HepG2 (cell line): ENCODE measurements around the gene ALPK3. TPM values are rescaled to one million over a fixed set of nuclear protein-coding genes. Genes with fewer than 3 reads are reported as not detected.

ENCODE experiments used
- ATAC-seq: fragments of 200-7000 bp; cut with Tn5 transposase; 3 replicates; pipeline ENCODE4 v1.9.1; 2020; ENCODE audit warnings: mild to moderate bottlenecking, moderate library complexity
- BruUV-seq: library from RNA; stranded (reverse); fragments of 400-500 nt; replicated peaks from 2 replicates; lab custom pipeline; 2021; lab: Mats Ljungman, UMichigan
- CTCF ChIA-PET: fragments of 300-600 bp; formaldehyde crosslinking; extraction: SDS; loops from one replicate; lab custom pipeline; 2021; ENCODE audit warnings: low total read pairs, inconsistent platforms, low intra/inter-chr PET ratio; lab: Yijun Ruan, JAX
- POLR2A ChIA-PET: fragments of 350-600 bp; sonication (Branson Sonifier 250); formaldehyde crosslinking; loops from one replicate; lab custom pipeline; 2020; ENCODE audit warnings: antibody characterized with exemption, inconsistent platforms; lab: Yijun Ruan, JAX
- DNase-seq: peaks from one replicate; pipeline ENCODE4 v3.0.0-alpha.2; 2015; ENCODE audit warnings: low spot score
- FAIRE-seq: peaks from 3 replicates; lab custom pipeline; 2011; peaks lifted over from hg19 to GRCh38; lab: Jason Lieb, UNC
- H2AFZ ChIP-seq: one replicate; pipeline ENCODE4 v1.6.1; 2011; ENCODE audit warnings: low read length, inconsistent platforms
- H3K27ac ChIP-seq: fragments of 300-600 bp; 3 replicates; pipeline ENCODE4 v1.8.0; 2011; ENCODE audit warnings: mixed run types, mild to moderate bottlenecking, mixed read lengths, low read length, inconsistent platforms; ENCODE audit not compliant: insufficient read depth; ENCODE audit errors: extremely low read length
- H3K27me3 ChIP-seq, 2 experiments: fragments of 200-600 bp in 1 of 2; 2 replicates in 1 of 2; 3 replicates in 1 of 2; pipeline versions ENCODE4 v1.6.0 to v1.8.0; 2011; ENCODE audit warnings: low read length in 2 of 2, mild to moderate bottlenecking in 2 of 2, moderate library complexity in 2 of 2, inconsistent platforms in 1 of 2; ENCODE audit not compliant: insufficient read depth in 2 of 2, control insufficient read depth in 1 of 2
- H3K36me3 ChIP-seq, 2 experiments: fragments of 200-600 bp in 1 of 2; replicated peaks in 1 of 2; 2 replicates in 1 of 2; 3 replicates in 1 of 2; pipeline versions ENCODE4 v1.5.1 to v1.8.0; 2011; ENCODE audit warnings: low read length in 2 of 2, inconsistent platforms in 1 of 2; ENCODE audit not compliant: insufficient read depth in 2 of 2, control insufficient read depth in 1 of 2
- H3K4me1 ChIP-seq: 2 replicates; pipeline ENCODE4 v1.5.1; 2012; ENCODE audit warnings: low read length, inconsistent platforms; ENCODE audit not compliant: insufficient read depth
- H3K4me2 ChIP-seq: 2 replicates; pipeline ENCODE4 v1.6.0; 2011; ENCODE audit warnings: low read depth, low read length, inconsistent platforms
- H3K4me3 ChIP-seq, 3 experiments: fragments of 200-600 bp in 1 of 3; sonication (generic), shearing (Covaris generic) in 1 of 3; replicated peaks in 1 of 3; 2 replicates each; pipeline ENCODE4 v1.5.1; 2011 to 2016; ENCODE audit warnings: low read length in 3 of 3, inconsistent platforms in 2 of 3, low read depth in 2 of 3, mild to moderate bottlenecking in 2 of 3, control low read depth in 1 of 3, mixed read lengths in 1 of 3; ENCODE audit not compliant: insufficient read depth in 1 of 3
- H3K79me2 ChIP-seq: one replicate; pipeline ENCODE4 v1.6.1; 2011; ENCODE audit warnings: low read length, inconsistent platforms; ENCODE audit not compliant: insufficient read depth
- H3K9ac ChIP-seq: 2 replicates; pipeline ENCODE4 v1.6.0; 2011; ENCODE audit warnings: mild to moderate bottlenecking, low read depth, low read length, inconsistent platforms; ENCODE audit not compliant: insufficient read depth
- H3K9me3 ChIP-seq: 2 replicates; pipeline ENCODE4 v1.5.1; 2012; ENCODE audit warnings: mild to moderate bottlenecking, low read length
- H4K20me1 ChIP-seq: 2 replicates; pipeline ENCODE4 v1.6.0; 2011; ENCODE audit warnings: inconsistent platforms, mild to moderate bottlenecking, low read length, moderate library complexity; ENCODE audit not compliant: insufficient read depth
- ATF5 ChIP-seq: sonication (generic); formaldehyde crosslinking; IDR thresholded peaks from 2 replicates; pipeline ENCODE4 v1.4.0; 2020; ENCODE audit warnings: mild to moderate bottlenecking, low read depth, missing genetic modification reagents
- BCLAF1 ChIP-seq: fragments of 450-650 bp; IDR thresholded peaks from 2 replicates; pipeline ENCODE4 v1.6.1; 2017; ENCODE audit warnings: mild to moderate bottlenecking
- CREB1 ChIP-seq, 2 experiments: fragments of 450-650 bp in 1 of 2; IDR thresholded peaks; 2 replicates each; pipeline ENCODE4 v1.6.1; 2016 to 2017; ENCODE audit warnings: control low read depth in 1 of 2, mild to moderate bottlenecking in 1 of 2, missing compliant biosample characterization in 1 of 2, missing genetic modification characterization in 1 of 2
- MIER3 ChIP-seq: IDR thresholded peaks from 2 replicates; pipeline ENCODE4 v1.6.1; 2016; ENCODE audit warnings: missing compliant biosample characterization, borderline replicate concordance
- SRSF9 ChIP-seq: fragments of 200-400 bp; formaldehyde crosslinking; IDR thresholded peaks from 2 replicates; pipeline ENCODE4 v1.6.1; 2018; ENCODE audit warnings: borderline replicate concordance, mild to moderate bottlenecking, low read depth, low read length; ENCODE audit not compliant: insufficient read depth, poor library complexity, severe bottlenecking
- TEAD3 ChIP-seq: optimal IDR thresholded peaks from 2 replicates; pipeline ENCODE3; 2016; ENCODE audit warnings: borderline replicate concordance
- ZNF441 ChIP-seq: sonication (generic); formaldehyde crosslinking; IDR thresholded peaks from 2 replicates; pipeline ENCODE4 v1.7.0; 2021; ENCODE audit warnings: missing genetic modification reagents, borderline replicate concordance
- ZNF678 ChIP-seq: sonication (generic); formaldehyde crosslinking; IDR thresholded peaks from 2 replicates; pipeline ENCODE4 v1.4.0; 2020; ENCODE audit warnings: mild to moderate bottlenecking, missing genetic modification reagents
- ZNF800 ChIP-seq: sonication (generic); formaldehyde crosslinking; IDR thresholded peaks from 2 replicates; pipeline ENCODE4 v1.4.0; 2020; ENCODE audit warnings: missing genetic modification reagents
- WGBS: methylation state at CpG from one replicate; pipeline ENCODE4 v1.1.6; 2017; ENCODE audit warnings: low lambda C conversion rate; 5-methylcytosine and 5-hydroxymethylcytosine counted together
- in situ Hi-C: cut with HindIII; loops from 2 replicates; pipeline ENCODE4 v1.10.0; 2017; ENCODE audit warnings: low pct_unique_long_range_greater_than_20kb; ENCODE audit not compliant: extremely low pct_ligation_motif_present
- intact Hi-C: fragments of 100-400 bp; cut with micrococcal nuclease; formaldehyde crosslinking; loops from one replicate; pipeline ENCODE4 v1.10.0; 2022; ENCODE audit not compliant: unreplicated experiment
- polyA plus RNA-seq, 8 experiments: library from polyadenylated mRNA; depleted of rRNA in 3 of 8; stranded (reverse) in 7 of 8; unstranded in 1 of 8; fragments of >200 nt; fragmentation: Illumina TruSeq in 4 of 8; extraction: Trizol in 4 of 8; gene quantifications; 2 replicates each; pipeline versions ENCODE4 v1.2.1 to v1.2.3, GENCODE V29; 2011 to 2016; ENCODE audit warnings: low read depth in 4 of 8, missing spikeins in 1 of 8, mixed read lengths in 1 of 8; ENCODE audit not compliant: insufficient read depth in 1 of 8
- total RNA-seq, 5 experiments: library from RNA; depleted of rRNA; stranded (reverse); fragments of >200 nt; fragmentation: Illumina TruSeq; extraction: Trizol; gene quantifications; 2 replicates each; pipeline ENCODE4 v1.2.3, GENCODE V29; 2016; ENCODE audit warnings: low read depth in 1 of 5

Gene ALPK3
- total and polyA plus RNA-seq, 2 of the 13 experiments (the other 11 are each of a cell fraction or from before 2014, with no cell fraction given): 0.04 to 0.42 TPM

GRCh38 chr15:84805221-84805620, 11.9 kb upstream of the ALPK3 start:
- ChIA-PET POLR2A (no interaction called here), CTCF (no interaction called here)
- Histone ChIP-seq H3K4me1 (no peaks in the 10 kb centered on the region), H3K79me2 (no peaks in the 10 kb centered on the region), H3K9ac (no peak overlapping the region), H3K9me3 (no peaks in the 10 kb centered on the region), H3K4me2 (no peak overlapping the region), H2AFZ (no peak overlapping the region), H4K20me1 (no peaks in the 10 kb centered on the region), H3K27me3 (no peaks in the 10 kb centered on the region), H3K4me3 (no peak overlapping the region), H3K27ac (no peak overlapping the region), H3K36me3 (peaks cover 11 to 31% of the 10 kb centered on the region in 2 experiments; a peak in 4 of 5 replicates)
- WGBS: 94% methylated on average over 1 of the region's 1 CpG
- no TSS peak for BruUV-seq
- intact Hi-C loops: no loop called here
- FAIRE-seq (no peak), DNase-seq (no peak), ATAC-seq (no peak)
- in situ Hi-C loops: no loop called here
- TF ChIP-seq ZNF678 (CRISPR knock-in tag) (no peak), ATF5 (CRISPR knock-in tag) (no peak), ZNF441 (CRISPR knock-in tag) (no peak), TEAD3 (CRISPR knock-in tag) (no peak), ZNF800 (CRISPR knock-in tag) (no peak), BCLAF1 (no peak), SRSF9 (no peak), MIER3 (CRISPR knock-in tag) (no peak), CREB1 (IDR thresholded peaks at IDR 0.05) (no peak), CREB1 (CRISPR knock-in tag; IDR thresholded peaks at IDR 0.05) (no peak)
